Progenitor cell of endocrine pancreas (in vitro differentiated cells): ENCODE data around the gene ARL2. TPM values are rescaled to one million over a fixed set of nuclear protein-coding genes. Genes with fewer than 3 reads are reported as not detected.
A peak's percentile ranks its signal among the peaks of the same experiment; 100 is the strongest.

Experiments used
- DNase-seq: peaks from one replicate; pipeline ENCODE4 v3.0.0; 2021; ENCODE audit warnings: low spot score; ENCODE audit not compliant: unreplicated experiment
- H3K27ac Mint-ChIP-seq: 2 replicates; pipeline ENCODE4 v1.8.0; 2021; ENCODE audit warnings: mild to moderate bottlenecking, moderate library complexity, mixed read lengths
- H3K27me3 Mint-ChIP-seq: 2 replicates; pipeline ENCODE4 v1.8.0; 2021; ENCODE audit warnings: mixed read lengths
- H3K36me3 Mint-ChIP-seq: 2 replicates; pipeline ENCODE4 v1.8.0; 2022; ENCODE audit warnings: mixed read lengths; ENCODE audit not compliant: insufficient read depth
- H3K4me1 Mint-ChIP-seq: 2 replicates; pipeline ENCODE4 v1.8.0; 2021; ENCODE audit warnings: low read depth, mixed read lengths
- H3K4me3 Mint-ChIP-seq: 2 replicates; pipeline ENCODE4 v1.8.0; 2021; ENCODE audit warnings: low read depth, mild to moderate bottlenecking, moderate library complexity, mixed read lengths
- H3K9me3 Mint-ChIP-seq: 2 replicates; pipeline ENCODE4 v1.8.0; 2021; ENCODE audit warnings: low read depth, mixed read lengths
- CTCF ChIP-seq: fragments of 200-600 bp; sonication (generic); IDR thresholded peaks from one replicate; pipeline ENCODE4 v1.5.0; 2021; ENCODE audit warnings: antibody characterized with exemption, mild to moderate bottlenecking; ENCODE audit not compliant: unreplicated experiment
- long read RNA-seq: library from polyadenylated mRNA; unstranded; transcript quantifications from one replicate; pipeline ENCODE4 v2.0.0, GENCODE V29; 2020
- total RNA-seq: library from RNA; stranded (reverse); gene quantifications from 2 replicates; pipeline ENCODE4 v1.2.1, GENCODE V29; 2021

The ARL2 gene
- 95.2 and 96.7 TPM in 2 replicates for total RNA-seq
- long read RNA-seq, transcript ARL2-201 (5 exons, 979 nt), result major isoform, 19 of 20 reads
- long read RNA-seq, partial matches to known transcripts, result 0 of 20 reads
- long read RNA-seq, other reads (novel, unspliced or antisense), result 0 of 20 reads

- Mint-ChIP-seq H3K27me3 (no peaks in the 10 kb centered on the region), H3K4me1 (peaks cover 5% of the 10 kb centered on the region), H3K27ac (peak within 1 kb of the TSS; percentile 99), H3K36me3 (peaks cover 7% of the 10 kb centered on the region), H3K9me3 (no peaks in the 10 kb centered on the region), H3K4me3 (peak within 1 kb of the TSS; percentile 82)
- DNase-seq, result peak; percentile 87
- peak; percentile 82 for TF ChIP-seq CTCF
These were observed at the start of gene ARL2 for GRCh38 chr11:65013888-65014725. Gene ARL2, plus strand, starts transcription at chr11:65014160. Its CDS starts 48 bp downstream, at chr11:65014208.

- Mint-ChIP-seq H3K4me1 (no peaks in the 10 kb centered on the region), H3K27me3 (peaks cover 26% of the 10 kb centered on the region), H3K27ac (no peak overlapping the region), H3K36me3 (no peaks in the 10 kb centered on the region), H3K4me3 (no peak overlapping the region), H3K9me3 (no peaks in the 10 kb centered on the region)
- DNase-seq, result no peak
- TF ChIP-seq CTCF, result no peak
These were observed 46.6 kb upstream of the ARL2 start for GRCh38 chr11:64967375-64967774.

- DNase-seq, result no peak
- H3K9me3 Mint-ChIP-seq, result no peaks in the 10 kb centered on the region
- no peak overlapping the region for H3K27ac Mint-ChIP-seq
- no peak overlapping the region for H3K4me3 Mint-ChIP-seq
- H3K4me1 Mint-ChIP-seq, result no peaks in the 10 kb centered on the region
- H3K27me3 Mint-ChIP-seq, result peaks cover 26% of the 10 kb centered on the region
- H3K36me3 Mint-ChIP-seq, result no peaks in the 10 kb centered on the region
- no peak for TF ChIP-seq CTCF
These were observed 44.8 kb upstream of the ARL2 start for GRCh38 chr11:64969209-64969608.

GRCh38 chr11:64970731-64971151 lies 43.2 kb upstream of the ARL2 start:
- TF ChIP-seq CTCF, result no peak
- Mint-ChIP-seq H3K36me3 (no peaks in the 10 kb centered on the region), H3K27me3 (peaks cover 24% of the 10 kb centered on the region), H3K4me1 (no peaks in the 10 kb centered on the region), H3K27ac (no peak overlapping the region), H3K9me3 (no peaks in the 10 kb centered on the region), H3K4me3 (no peak overlapping the region)
- DNase-seq, result no peak

GRCh38 chr11:64971421-64972233 lies 42.3 kb upstream of the ARL2 start, which contains the start of gene MAJIN:
Gene MAJIN, minus strand, starts transcription at chr11:64972108. Its CDS starts 12,703 bp downstream, at chr11:64959405.
- Mint-ChIP-seq H3K27me3 (peaks cover 24% of the 10 kb centered on the region), H3K4me3 (no peak within 1 kb of the TSS), H3K4me1 (no peaks in the 10 kb centered on the region), H3K27ac (no peak within 1 kb of the TSS), H3K9me3 (no peaks in the 10 kb centered on the region), H3K36me3 (no peaks in the 10 kb centered on the region)
- peak; percentile 34 for DNase-seq
- TF ChIP-seq CTCF, result no peak
